Cortex of kidney (tissue), 1 donor: ENCODE results near the gene LYVE1.
"Not testable (repeated sequence)": the region's sequence is repeated elsewhere in the genome, so short reads cannot be mapped to it uniquely, and the experiment has no call there.

ENCODE experiments used
- DNase-seq: peaks from one replicate; lab custom pipeline; 2025; lab: John Stamatoyannopoulos, UW

LYVE1 gene, protein sequence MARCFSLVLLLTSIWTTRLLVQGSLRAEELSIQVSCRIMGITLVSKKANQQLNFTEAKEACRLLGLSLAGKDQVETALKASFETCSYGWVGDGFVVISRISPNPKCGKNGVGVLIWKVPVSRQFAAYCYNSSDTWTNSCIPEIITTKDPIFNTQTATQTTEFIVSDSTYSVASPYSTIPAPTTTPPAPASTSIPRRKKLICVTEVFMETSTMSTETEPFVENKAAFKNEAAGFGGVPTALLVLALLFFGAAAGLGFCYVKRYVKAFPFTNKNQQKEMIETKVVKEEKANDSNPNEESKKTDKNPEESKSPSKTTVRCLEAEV

GRCh38 chr11:10568486-10568941 lies at the start of gene LYVE1:
Gene LYVE1, minus strand, starts transcription at chr11:10568665. Its CDS starts 133 bp downstream, at chr11:10568532.
- no peak for DNase-seq

DNA sequence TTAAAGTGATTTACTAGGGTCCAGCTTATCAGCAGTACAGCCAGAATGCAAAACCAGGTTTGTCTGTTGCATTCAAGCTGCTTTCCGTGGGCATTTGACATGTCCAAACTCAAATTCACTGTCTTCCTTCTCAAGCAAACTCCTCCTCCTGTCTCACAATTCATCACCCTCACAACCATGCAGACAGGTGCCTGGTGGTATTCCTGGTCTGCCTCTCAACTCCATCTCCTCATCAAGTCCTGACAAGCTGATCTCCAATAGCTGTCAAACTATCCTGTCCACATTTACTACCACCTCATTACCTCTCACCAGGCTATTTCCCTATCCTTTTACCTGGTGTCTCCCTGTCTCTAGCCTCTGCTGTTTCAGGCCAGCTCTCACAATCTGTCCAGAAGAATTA lies 49.1 kb upstream of the LYVE1 start:
- no peak for DNase-seq

DNA sequence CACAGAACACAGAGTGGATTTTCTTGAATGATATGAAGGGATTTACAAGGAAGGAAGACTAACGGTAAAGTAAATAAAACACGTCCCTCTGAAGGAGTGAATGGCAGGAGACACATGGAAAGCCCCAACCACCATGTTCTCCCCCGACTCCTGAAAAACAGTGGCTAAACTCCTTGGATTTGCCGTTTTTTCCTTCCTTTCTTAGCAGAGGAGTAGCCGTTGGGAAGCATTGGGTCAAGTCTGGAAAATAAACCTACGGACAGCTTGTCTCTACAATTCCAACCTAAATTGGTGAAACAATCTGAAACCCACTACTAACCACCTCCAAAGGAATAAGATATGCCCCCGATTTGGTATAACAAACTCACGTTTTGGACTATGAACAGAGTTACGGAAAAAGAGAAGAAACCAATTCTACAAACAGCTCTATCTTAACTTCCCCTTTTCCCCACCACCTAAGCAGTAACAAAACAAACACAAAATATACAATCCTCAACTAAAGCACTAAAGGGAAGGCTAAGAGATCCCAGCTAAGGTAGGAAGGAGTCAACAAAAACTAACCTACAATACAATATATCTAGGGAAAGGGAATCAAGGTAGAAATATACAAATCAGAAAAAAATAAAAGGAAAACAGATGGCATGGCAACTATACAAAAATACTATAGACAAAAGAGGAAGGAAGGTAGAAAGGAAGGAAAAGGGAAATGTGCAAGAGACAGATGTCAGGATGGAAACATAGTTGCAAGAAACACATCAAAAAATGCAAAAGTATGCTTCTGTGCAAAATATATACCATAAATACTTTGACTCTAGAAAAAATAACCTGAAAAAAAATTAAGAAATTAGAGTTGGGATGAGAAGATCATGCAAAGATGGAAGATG lies 43.8 kb upstream of the LYVE1 start:
- DNase-seq: no peak

- no peak for DNase-seq
These were observed 41.2 kb upstream of the LYVE1 start for GRCh38 chr11:10609636-10610035.

- DNase-seq: no peak
These were observed 40.1 kb upstream of the LYVE1 start for GRCh38 chr11:10608584-10608983.

GRCh38 chr11:10607462-10608132 lies 39.1 kb upstream of the LYVE1 start:
- no peak for DNase-seq

GRCh38 chr11:10606536-10607208 lies 38.2 kb upstream of the LYVE1 start:
- no peak for DNase-seq

DNA sequence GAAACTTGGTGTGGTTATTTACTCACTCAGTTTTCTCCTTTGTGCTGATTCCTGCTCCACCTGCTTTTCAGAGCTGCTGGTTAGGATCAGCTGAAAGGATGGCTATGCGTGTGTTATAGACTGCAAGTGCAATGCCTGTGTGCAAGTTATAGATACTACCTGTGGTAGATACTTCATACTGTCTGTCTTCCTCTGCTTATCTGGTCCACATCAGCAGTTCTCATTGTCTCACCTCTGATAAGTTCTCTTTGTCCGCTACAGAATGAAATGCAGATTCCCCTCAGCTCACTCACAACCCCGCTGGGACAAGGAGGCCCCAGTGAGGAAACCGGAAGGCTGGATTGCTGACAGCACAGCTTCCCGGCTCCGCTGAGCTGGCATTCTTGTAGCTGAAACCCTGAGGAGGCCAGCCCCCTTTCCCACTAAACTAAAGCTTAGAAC lies 37.5 kb upstream of the LYVE1 start:
- no peak for DNase-seq

DNA sequence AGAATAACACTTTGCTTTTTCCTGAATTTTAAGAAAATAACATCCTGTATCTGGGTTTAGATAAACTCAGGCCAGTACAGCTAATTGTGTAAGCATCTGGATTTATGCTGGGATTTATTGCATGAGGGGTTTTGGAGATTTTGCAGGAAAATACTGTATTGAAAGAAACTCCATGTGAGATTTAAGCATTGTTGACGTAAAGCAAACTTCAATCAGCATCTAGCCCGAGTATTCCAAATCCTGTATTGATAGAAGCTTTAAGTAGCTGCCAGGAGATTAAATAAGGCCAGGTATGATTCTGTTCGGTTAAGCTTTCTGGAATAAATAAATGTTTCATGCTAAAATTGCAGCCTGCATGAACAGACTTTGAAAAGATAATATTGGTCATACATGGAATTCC lies 36.3 kb upstream of the LYVE1 start:
- no peak for DNase-seq

- no peak for DNase-seq
These were observed 35.9 kb upstream of the LYVE1 start for GRCh38 chr11:10604340-10604748.

GRCh38 chr11:10603721-10604297 lies 35.3 kb upstream of the LYVE1 start:
- no peak for DNase-seq

DNA sequence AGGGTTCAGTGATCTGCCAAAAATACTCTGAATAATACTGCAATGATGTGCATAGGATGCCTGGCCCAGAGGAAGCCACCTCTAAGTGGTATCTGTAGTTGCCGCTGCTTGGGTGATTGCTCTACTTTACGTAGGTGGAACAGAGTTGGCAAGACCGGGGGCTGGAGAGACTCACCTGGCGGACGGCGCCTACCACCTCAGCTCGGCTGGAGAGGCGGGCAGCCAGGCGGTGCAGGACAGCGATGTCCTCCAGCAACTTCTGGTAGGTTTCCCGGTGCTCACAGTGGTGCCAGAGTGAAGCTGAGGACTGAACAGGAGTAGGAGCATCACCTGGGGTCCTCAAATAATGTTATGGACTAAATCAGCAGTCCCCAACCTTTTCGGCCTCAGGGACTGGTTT lies 34.5 kb upstream of the LYVE1 start:
- no peak for DNase-seq

DNA sequence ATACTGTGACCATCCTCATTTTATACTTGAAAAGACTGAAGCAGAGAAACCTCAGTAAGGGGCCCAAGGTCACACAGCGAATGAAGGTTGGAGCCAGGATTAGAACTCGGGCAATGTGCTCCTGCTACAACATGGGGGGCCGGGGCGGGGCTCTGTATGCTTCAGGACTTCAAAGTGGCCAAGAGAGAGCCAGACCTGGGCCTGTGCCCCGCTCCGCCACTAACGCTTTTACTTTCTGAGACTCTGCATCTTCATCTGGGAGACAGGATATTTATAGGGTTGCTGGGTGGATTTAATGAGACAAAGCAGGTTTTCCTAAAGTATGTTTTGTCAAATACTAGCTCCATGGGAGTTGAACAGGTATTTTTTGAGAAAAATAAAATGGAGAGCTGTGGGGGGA lies 33.9 kb upstream of the LYVE1 start:
- DNase-seq: no peak

GRCh38 chr11:10601837-10602236 lies 33.4 kb upstream of the LYVE1 start:
- DNase-seq: no peak

DNA sequence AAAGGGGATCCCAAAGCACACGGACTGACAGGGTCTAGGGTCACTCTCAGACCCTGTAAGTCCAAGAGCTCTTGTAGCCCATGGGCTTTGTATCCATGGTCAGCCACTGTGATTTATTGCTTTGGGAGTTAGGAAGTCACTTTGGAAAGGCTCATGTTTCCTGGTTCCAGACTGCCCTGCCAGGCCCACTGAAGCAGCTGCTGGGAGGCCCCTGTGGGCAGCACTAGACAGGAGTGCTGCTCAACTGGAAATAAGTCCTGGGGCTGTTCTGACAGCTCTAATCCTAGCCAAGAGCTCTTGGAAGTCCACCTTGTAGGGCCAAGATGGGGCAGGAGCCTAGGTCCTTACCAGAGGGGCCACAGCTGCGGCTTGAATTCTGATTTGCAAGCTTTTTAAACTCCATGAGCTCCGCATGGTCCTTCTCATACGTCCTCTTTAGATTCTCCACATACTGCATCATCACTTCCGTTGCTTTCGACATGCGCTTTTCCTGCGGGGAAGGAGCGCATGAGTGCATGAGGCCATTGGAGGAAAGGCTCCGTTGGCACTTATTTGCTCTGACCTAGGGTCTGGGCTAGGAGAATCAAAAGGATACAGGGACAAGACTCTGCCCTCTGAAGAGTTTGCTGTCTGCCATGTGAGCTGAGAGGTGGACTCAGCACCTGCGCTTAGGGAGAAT lies 32.2 kb upstream of the LYVE1 start:
- DNase-seq: no peak

GRCh38 chr11:10599388-10600175 lies 31.1 kb upstream of the LYVE1 start:
- DNase-seq: no peak

DNA sequence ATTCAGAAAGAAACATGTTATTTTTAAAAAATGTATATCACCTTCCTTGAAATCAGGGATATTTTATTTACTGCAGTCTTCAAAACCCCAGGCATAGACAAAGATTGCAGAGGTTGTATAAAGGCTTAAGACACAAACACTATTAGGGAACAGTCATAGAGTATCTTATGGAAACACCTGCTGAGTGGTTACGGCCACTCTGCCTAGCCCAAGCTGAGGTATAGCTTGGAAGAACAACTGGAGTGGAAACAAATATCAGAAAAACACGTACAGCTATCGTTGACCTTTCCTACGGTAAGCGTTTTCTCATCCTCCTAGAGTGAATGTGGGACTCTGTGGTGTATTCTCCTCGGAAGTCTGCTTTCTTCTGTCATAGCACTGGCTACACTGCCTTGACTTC lies 30.4 kb upstream of the LYVE1 start:
- no peak for DNase-seq

DNA sequence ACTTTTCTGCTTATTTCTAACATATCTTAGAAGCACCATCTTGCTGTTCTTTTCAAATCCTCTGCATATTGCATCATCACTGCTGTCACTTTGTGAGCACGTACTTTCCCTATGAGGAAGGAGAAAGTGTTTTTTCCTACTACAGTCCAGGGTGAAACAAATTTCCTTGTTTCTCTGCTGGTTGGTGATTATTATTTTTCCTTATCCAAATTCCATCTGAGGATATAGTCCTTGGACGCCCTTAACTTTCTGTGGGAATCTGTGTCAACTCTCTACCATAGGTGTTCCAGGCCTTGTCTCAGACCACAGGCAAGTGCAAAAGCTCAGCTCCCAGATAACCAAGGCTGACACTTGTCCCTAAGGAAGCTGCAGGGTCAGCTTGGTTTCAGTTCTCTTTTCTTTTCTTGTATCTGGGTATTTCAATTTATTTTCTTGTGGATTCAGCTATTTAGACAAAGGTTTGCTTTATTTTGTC lies 29.4 kb upstream of the LYVE1 start:
- DNase-seq: no peak

GRCh38 chr11:10595840-10596239 lies 27.4 kb upstream of the LYVE1 start:
- not testable (repeated sequence) for DNase-seq

GRCh38 chr11:10594407-10594806 lies 25.9 kb upstream of the LYVE1 start:
- DNase-seq: no peak
